Measurements from ENCODE around the gene FOXD3.
"Not testable (repeated sequence)": the region's sequence is repeated elsewhere in the genome, so short reads cannot be mapped to it uniquely, and the experiment has no call there.

Gene FOXD3

GRCh38 chr1:63321066-63321784 lies 1.1 kb upstream of the FOXD3 start:
- no peak for DNase-seq

DNA sequence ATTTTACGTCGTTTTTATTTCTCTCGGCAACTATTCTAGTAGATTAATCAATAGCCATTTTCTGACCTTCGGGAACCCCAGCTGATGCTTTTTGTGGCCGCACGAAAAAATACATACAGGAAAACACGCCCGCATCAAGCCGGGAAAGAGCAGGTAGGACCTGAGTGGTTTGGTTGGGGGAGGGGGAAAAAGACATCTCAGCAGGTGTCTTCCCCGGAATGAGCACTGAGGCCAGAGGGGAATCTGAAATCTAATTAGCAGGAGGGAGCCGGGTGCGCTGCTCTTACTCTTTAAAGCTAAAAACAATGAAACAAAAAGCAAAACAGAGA lies 618 bp upstream of the FOXD3 start:
- DNase-seq = no peak

GRCh38 chr1:63322944-63323864 lies 837 bp downstream of the FOXD3 start:
- DNase-seq = peak; percentile 28

- no peak for DNase-seq
Observed at GRCh38 chr1:63323865-63324778, 1.8 kb downstream of the FOXD3 start.

DNA sequence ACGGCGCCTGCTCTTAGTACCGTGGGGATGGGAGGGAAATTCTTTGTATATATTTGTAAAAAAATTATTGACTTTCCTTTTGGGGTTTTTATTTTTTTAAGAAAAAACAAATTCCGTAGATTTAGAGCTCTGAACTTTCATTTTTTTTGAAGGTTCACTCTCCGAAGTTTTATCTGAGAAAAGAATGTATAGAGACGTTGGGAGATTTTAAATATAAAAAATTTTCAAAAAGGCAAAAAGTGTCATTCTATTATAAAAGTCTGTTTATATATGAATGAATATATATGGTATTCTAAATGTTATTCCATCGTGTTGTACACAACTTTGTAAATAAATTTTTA lies 2.4 kb downstream of the FOXD3 start:
- no peak for DNase-seq

DNA sequence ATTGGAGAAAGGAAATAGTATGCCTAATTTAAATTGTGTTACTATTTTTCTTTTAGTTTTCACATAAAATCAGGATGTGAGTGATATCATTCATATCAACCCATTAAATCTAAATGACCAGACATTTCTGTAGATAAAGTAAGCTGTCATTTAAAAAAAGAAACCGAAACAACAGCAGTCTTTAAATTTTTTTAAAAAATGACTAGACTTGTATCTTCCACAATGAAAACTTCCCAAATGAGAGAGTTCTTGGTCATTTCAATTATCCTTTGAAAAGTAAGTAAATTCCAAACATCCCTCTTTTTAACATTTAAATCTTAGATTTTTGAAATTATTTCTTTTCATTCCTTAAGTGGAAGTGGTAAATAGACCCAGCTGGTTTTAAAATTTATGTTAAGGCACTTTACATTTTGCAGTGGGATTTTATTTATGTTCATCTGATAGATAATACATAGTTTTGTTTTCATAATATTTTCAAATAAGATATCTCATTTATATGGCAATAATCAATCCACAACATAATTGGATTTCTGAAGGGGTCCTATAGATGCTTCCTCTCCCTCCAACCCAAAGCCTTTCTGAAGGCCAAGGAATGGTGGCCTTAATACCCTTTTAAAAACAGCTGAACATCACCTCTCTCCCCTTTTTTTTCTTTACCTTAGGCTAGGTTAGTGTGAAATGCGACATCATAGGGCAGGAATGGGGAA lies 3.1 kb downstream of the FOXD3 start:
- DNase-seq = peak; percentile 20

GRCh38 chr1:63326106-63326472 lies 3.7 kb downstream of the FOXD3 start:
- DNase-seq = no peak

- no peak for DNase-seq
Observed at GRCh38 chr1:63326473-63327380, 4.4 kb downstream of the FOXD3 start.

DNA sequence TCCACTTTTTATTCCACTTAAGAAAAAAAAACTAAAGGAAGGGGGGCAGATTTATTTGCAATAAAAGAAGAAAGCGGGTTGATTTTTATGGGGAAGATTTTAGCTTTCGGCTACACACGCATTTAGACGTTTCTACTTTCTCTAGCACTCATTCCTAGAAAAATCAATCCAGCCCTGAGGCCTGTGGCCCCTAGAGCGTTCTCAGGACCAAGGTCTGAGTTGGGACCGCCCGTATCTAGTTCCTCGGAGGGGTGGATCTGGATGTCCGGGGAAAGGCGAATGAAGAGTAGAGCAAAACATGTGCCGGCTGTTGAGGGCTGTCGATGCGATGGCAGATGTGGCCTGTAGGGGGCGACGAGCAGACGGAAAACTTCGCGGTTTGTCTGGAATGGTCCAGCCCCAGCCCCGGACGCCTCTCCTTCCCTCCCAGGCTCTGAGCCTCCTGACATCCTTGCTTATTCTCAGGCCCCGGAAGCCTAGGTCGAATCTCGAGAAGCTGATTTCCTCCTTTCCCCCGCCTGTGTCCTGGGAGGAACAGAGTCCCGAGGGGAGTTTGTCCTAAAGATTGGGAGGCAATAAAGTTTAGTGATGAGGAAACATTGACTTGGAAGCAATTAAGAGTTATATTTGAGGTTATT lies 5.2 kb downstream of the FOXD3 start:
- peak; percentile 41 for DNase-seq

DNA sequence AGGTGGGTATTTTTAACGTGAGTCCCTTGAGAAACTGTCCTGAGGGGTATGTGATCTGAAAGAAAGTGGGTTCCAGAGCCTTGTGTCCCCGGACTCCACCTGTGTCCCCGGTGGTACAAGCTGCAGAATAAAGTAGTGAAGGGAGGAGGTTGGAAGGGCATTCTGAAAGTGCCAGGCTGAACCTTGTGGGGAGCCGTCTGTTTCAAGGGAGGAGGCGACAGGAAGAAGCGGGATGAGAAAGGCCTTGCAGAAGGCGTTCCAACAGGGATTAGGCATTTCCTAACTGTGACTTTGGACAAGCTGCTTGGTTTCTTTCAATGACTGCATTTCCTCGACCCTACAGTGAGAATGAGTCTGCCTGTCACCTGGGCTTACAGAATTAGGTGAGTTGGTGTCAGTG lies 5.8 kb downstream of the FOXD3 start:
- no peak for DNase-seq

DNA sequence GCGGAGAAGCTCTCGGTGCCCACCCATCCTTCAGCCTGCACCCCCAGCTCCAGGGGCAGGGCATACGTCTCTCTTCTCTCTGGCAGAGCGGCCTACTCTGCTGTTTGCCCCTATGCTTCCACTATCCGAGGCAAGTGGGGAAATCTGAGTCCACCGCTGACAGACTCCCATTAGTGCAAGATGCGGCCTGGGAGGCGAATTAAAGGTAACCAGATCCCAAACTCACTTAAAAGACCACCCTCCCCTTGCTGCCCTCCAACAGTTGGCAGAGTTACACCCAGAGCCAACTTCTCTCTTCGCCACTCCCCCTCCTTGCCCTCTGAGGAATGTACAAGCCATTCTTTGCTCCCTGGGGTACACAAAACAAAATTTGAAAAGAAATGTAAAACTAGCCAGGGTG lies 6.4 kb downstream of the FOXD3 start:
- no peak for DNase-seq

DNA sequence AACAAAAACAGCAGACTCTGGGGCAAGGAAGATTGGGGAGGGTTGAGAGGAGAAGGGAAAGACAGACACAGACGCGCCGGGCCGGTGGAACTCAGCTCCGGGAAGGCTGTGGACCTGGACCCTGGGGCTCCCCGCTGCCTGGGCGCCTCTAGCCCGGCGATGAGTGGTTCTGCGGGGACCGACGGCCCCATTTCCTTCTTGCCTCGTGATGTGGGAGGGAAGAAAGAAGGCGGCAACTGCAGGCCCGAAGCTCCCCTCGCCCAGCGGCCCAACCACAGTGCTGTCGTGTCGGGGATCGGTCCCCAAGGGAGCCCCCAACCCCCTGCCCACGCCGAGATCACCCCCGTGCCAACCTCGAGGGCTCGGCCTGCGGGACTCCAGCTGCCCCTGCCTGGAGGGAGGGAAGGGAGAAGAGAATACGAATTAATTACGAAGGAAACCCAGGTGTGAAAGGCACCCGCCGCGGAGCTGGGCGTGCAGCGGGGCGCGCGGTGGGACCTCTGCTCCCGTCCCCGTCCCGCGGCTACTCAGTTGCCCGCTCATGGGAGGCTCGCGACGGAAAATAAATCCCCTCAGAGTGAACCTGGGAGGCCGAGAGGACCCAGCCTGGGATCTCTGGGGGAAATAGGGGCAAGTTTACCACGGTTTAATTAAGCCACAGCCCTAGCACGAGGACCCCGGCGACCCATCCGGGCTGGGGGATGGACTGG lies 7.4 kb downstream of the FOXD3 start:
- DNase-seq = no peak

DNA sequence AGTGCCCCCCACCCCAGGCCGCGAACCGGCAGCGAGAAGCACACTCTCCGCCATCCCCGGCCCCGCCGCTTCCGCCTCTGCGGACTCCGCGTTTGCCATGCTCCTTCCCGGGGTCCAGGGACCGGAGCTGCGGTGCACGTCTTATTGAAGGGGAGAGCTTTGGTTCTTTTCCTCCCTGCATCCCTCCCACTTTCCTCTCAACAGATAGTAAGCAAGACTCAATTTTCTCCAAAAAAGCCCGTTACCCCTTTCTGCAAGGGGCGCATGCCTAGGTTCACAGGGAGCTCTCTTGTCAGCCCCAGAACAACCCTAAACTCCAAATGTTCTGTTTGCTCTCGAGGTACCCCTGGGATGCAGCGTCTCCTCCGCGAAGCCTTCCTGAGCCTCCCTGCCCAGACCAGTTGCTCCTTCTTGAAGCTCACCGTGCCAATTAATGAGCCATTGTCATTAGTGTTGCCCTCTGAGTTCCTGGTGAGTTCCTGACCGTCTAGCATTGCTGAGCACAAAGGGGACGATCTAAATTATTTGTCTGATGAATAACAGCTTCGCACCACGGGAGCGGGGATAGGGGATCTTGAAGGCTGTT lies 8.1 kb downstream of the FOXD3 start:
- DNase-seq = no peak

GRCh38 chr1:63342402-63342801 lies 20.0 kb downstream of the FOXD3 start:
- no peak for DNase-seq

- DNase-seq = no peak
Observed at GRCh38 chr1:63343922-63344321, 21.6 kb downstream of the FOXD3 start.

DNA sequence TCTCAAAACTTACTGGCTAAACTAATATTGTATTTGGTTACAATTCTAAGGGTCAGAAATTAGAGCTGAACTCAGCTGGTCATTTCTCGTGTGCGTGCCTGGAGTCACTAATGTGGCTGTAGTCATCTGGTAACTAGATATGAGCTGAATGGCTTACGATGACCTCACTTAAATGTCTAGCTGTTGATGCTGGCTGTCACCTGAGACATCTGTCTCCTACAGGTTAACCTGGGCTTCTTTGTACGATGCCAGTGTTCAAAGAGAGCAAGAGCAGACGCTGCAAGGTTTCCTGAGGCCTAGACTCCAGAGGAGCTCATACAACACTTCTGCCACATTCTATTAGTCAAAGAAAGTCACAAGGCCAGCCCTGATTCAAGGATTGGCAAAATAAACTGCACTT lies 28.0 kb downstream of the FOXD3 start:
- no peak for DNase-seq

- DNase-seq = no peak
Observed at GRCh38 chr1:63352736-63353135, 30.4 kb downstream of the FOXD3 start.

DNA sequence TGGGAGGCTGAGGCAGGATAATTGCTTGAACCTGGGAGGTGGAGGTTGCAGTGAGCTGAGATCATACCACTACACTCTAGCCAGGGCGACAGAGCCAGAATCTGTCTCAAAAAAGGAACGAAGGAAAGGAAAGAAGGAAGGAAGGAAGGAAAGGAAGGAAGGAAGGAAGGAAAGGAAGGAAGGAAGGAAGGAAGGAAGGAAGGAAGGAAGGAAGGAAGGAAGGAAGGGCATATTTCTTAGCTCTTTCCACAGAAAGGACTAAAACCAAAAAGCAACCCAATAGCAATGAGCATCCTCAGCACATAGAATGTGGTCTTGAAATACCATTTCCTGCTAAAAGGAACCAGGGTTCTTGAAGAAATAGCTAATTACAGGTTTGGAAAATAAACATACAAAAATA lies 33.9 kb downstream of the FOXD3 start:
- DNase-seq = not testable (repeated sequence)

DNA sequence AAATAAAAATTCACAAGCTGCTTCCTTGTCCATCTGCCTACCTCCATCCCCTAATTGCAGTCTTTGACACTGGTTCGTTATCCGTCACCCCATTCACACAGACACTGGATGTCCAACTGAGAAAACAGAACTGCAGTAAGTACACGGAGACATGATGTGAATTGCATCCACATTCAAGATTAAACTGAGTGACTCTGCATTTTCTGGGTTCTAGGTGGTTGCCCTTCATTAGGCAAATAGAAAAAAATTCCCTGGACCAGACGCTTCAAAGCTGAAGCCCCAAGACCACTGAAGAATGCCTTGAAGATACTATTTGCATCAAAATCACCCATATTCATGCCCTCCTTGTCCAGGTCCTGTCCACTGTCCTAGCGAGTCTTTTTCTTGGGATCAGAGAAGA lies 37.2 kb downstream of the FOXD3 start:
- DNase-seq = no peak

DNA sequence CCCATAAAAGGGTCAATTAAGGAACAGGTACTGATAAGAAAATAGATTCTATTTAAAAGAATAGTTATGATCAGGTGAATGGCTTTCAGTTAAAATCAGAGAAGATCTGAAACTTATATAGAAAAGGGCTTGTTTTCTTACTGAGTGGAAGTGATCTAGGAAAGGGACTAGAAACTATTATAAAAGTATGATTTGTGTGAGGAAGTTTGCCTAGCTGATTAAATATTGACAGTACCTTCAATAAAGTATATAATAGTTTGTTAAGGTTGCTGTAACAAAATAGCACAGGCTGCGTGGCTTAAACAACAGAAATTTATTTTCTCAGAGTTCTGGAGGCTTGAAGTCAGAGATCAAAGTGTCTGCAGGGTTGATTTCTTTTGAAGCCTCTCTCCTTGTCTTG lies 39.7 kb downstream of the FOXD3 start:
- DNase-seq = no peak
